Tibial nerve (tissue), 4 donors: ENCODE results near the gene PARP16. TPM values are rescaled to one million over a fixed set of nuclear protein-coding genes. Genes with fewer than 3 reads are reported as not detected.

ENCODE experiments used
- DNase-seq, 2 donors: peaks; one replicate each; pipeline ENCODE4 v3.0.0-alpha.2; 2019; ENCODE audit warnings: low spot score in 2 of 2
- H3K27ac ChIP-seq, 4 donors: fragments of 200-600 bp; sonication (generic) in 3 of 4; one replicate each; pipeline ENCODE4 v1.5.1; 2017 to 2019; ENCODE audit warnings: mild to moderate bottlenecking in 1 of 4
- H3K27me3 ChIP-seq, 2 donors: fragments of 200-600 bp; sonication (generic) in 1 of 2; one replicate each; pipeline versions ENCODE4 v1.5.1 to v1.6.0; 2017 to 2019
- H3K36me3 ChIP-seq, 3 donors: fragments of 200-600 bp; sonication (generic); one replicate each; pipeline ENCODE4 v1.5.1; 2018 to 2019
- H3K4me1 ChIP-seq, 4 donors: fragments of 200-600 bp; sonication (generic) in 3 of 4; one replicate each; pipeline ENCODE4 v1.5.1; 2017 to 2019
- H3K4me3 ChIP-seq, 4 donors: fragments of 200-600 bp; sonication (generic) in 3 of 4; one replicate each; pipeline ENCODE4 v1.5.1; 2017 to 2019; ENCODE audit warnings: mild to moderate bottlenecking in 1 of 4, moderate library complexity in 1 of 4
- H3K9me3 ChIP-seq, 4 donors: fragments of 200-600 bp; sonication (generic) in 3 of 4; one replicate each; pipeline ENCODE4 v1.5.1; 2017 to 2019
- CTCF ChIP-seq, 5 experiments: fragments of 200-600 bp in 3 of 5; fragments of 450-650 bp in 2 of 5; sonication (generic) in 3 of 5; IDR thresholded peaks; one replicate each; pipeline ENCODE4 v1.5.1; 2016 to 2019; ENCODE audit warnings: antibody characterized with exemption in 5 of 5, mild to moderate bottlenecking in 3 of 5, moderate library complexity in 2 of 5
- EP300 ChIP-seq, 2 donors: sonication (generic); formaldehyde crosslinking; IDR thresholded peaks; one replicate each; pipeline ENCODE4 v1.6.1; 2017; ENCODE audit warnings: antibody characterized with exemption in 2 of 2, mild to moderate bottlenecking in 1 of 2
- POLR2A ChIP-seq, 2 donors: fragments of 450-650 bp; IDR thresholded peaks; one replicate each; pipeline ENCODE4 v1.6.1; 2017; ENCODE audit warnings: antibody characterized with exemption in 2 of 2, mild to moderate bottlenecking in 2 of 2, moderate library complexity in 2 of 2
- WGBS, 2 donors: methylation state at CpG; one replicate each; pipeline ENCODE4 v1.1.5; 2018; 5-methylcytosine and 5-hydroxymethylcytosine counted together
- total RNA-seq, 4 donors: library from RNA; depleted of rRNA; stranded (reverse); fragments of >200 nt; gene quantifications; one replicate each; pipeline ENCODE4 v1.1.0, GENCODE V29; 2016

PARP16 gene
- total RNA-seq, 4 donors from 2014 or later: 5.9 to 15.5 (median 12.1) TPM

GRCh38 chr15:65221697-65222096 is 65.0 kb downstream of the PARP16 start:
- H3K4me3 ChIP-seq: no peak overlapping the region
- DNase-seq: no peak
- 83 to 90% methylated on average over 2 of the region's 2 CpGs for WGBS, 2 donors
- no peak overlapping the region for H3K27ac ChIP-seq
- TF ChIP-seq EP300 (IDR thresholded peaks at IDR 0.05) (no peak), POLR2A (IDR thresholded peaks at IDR 0.05) (no peak), CTCF (IDR thresholded peaks at IDR 0.05) (no peak)
- no peaks in the 10 kb centered on the region for H3K9me3 ChIP-seq
- no peaks in the 10 kb centered on the region for H3K27me3 ChIP-seq
- no peaks in the 10 kb centered on the region for H3K4me1 ChIP-seq
- no peaks in the 10 kb centered on the region for H3K36me3 ChIP-seq

- Histone ChIP-seq H3K27ac (no peak overlapping the region), H3K9me3 (no peaks in the 10 kb centered on the region)
- 78 to 85% methylated on average over 3 of the region's 3 CpGs for whole genome bisulfite sequencing, 2 donors
Measured at GRCh38 chr15:65219137-65219536, 67.5 kb downstream of the PARP16 start.

GRCh38 chr15:65217526-65218482 is 68.9 kb downstream of the PARP16 start:
- H3K4me1 ChIP-seq: peaks cover 0 to 4% (median 0%) of the 10 kb centered on the region in 4 donors

More at GRCh38 chr15:65219137-65219536, 67.5 kb downstream of the PARP16 start:
- no peaks in the 10 kb centered on the region for H3K36me3 ChIP-seq
- no peak overlapping the region for H3K4me3 ChIP-seq
- no peak for DNase-seq
- no peak for TF ChIP-seq POLR2A (IDR thresholded peaks at IDR 0.05)
- TF ChIP-seq CTCF (IDR thresholded peaks at IDR 0.05): no peak
- TF ChIP-seq EP300 (IDR thresholded peaks at IDR 0.05): no peak
- H3K4me1 ChIP-seq: peaks cover 0 to 2% (median 0%) of the 10 kb centered on the region in 4 donors
- H3K27me3 ChIP-seq: no peaks in the 10 kb centered on the region

GRCh38 chr15:65215496-65215895 is 71.2 kb downstream of the PARP16 start:
- Histone ChIP-seq H3K4me3 (no peak overlapping the region), H3K27me3 (no peaks in the 10 kb centered on the region), H3K9me3 (no peaks in the 10 kb centered on the region), H3K4me1 (peaks cover 0 to 27% (median 9%) of the 10 kb centered on the region in 4 donors), H3K27ac (no peak overlapping the region), H3K36me3 (no peaks in the 10 kb centered on the region)
- TF ChIP-seq POLR2A (IDR thresholded peaks at IDR 0.05) (no peak), EP300 (IDR thresholded peaks at IDR 0.05) (no peak), CTCF (IDR thresholded peaks at IDR 0.05) (no peak)
- no peak for DNase-seq

More at GRCh38 chr15:65217526-65218482, 68.9 kb downstream of the PARP16 start:
- H3K27me3 ChIP-seq: no peaks in the 10 kb centered on the region
- DNase-seq: no peak
- no peaks in the 10 kb centered on the region for H3K9me3 ChIP-seq
- no peak overlapping the region for H3K4me3 ChIP-seq
- WGBS, 2 donors: 77 to 85% methylated on average over 10 of the region's 10 CpGs
- TF ChIP-seq POLR2A (IDR thresholded peaks at IDR 0.05): no peak
- TF ChIP-seq CTCF (IDR thresholded peaks at IDR 0.05): no peak
- no peak overlapping the region for H3K27ac ChIP-seq
- no peaks in the 10 kb centered on the region for H3K36me3 ChIP-seq

- H3K27ac ChIP-seq: no peak overlapping the region
- WGBS, 2 donors: 81 to 83% methylated on average over 4 of the region's 4 CpGs
- DNase-seq: no peak
Measured at GRCh38 chr15:65214010-65214409, 72.7 kb downstream of the PARP16 start.

More at GRCh38 chr15:65214010-65214409, 72.7 kb downstream of the PARP16 start:
- no peaks in the 10 kb centered on the region for H3K9me3 ChIP-seq
- no peaks in the 10 kb centered on the region for H3K27me3 ChIP-seq
- no peaks in the 10 kb centered on the region for H3K36me3 ChIP-seq
- no peak overlapping the region for H3K4me3 ChIP-seq
- H3K4me1 ChIP-seq: peaks cover 0 to 41% (median 10%) of the 10 kb centered on the region in 4 donors
- TF ChIP-seq CTCF (IDR thresholded peaks at IDR 0.05): no peak
- no peak for TF ChIP-seq EP300 (IDR thresholded peaks at IDR 0.05)
- TF ChIP-seq POLR2A (IDR thresholded peaks at IDR 0.05): no peak
